ENCODE measurements around the gene FGF3. TPM values are rescaled to one million over a fixed set of nuclear protein-coding genes. Genes with fewer than 3 reads are reported as not detected.
A peak's percentile ranks its signal among the peaks of the same experiment; 100 is the strongest.

The FGF3 gene
- total RNA-seq, 1 donor from 2014 or later, result not detected

GRCh38 chr11:69866648-69867047 lies 47.4 kb upstream of the FGF3 start:
- H3K9me3 Mint-ChIP-seq (ENCODE audit: low read depth), result no peaks in the 10 kb centered on the region
- H3K27me3 Mint-ChIP-seq (ENCODE audit: low read depth), result peaks cover 29% of the 10 kb centered on the region
- DNase-seq (ENCODE audit: low spot score), result no peak
- H3K27ac Mint-ChIP-seq (ENCODE audit: unreplicated experiment), result no peak overlapping the region
- no peaks in the 10 kb centered on the region for H3K36me3 Mint-ChIP-seq (ENCODE audit: low read depth)
- H3K4me3 Mint-ChIP-seq (ENCODE audit: unreplicated experiment), result no peak overlapping the region
- no peak for TF ChIP-seq CTCF (IDR thresholded peaks at IDR 0.05)
- no peaks in the 10 kb centered on the region for H3K4me1 Mint-ChIP-seq (ENCODE audit: low read depth)

- Mint-ChIP-seq H3K36me3 (ENCODE audit: low read depth) (no peaks in the 10 kb centered on the region), H3K27me3 (ENCODE audit: low read depth) (peaks cover 37% of the 10 kb centered on the region), H3K4me3 (ENCODE audit: unreplicated experiment) (no peak overlapping the region), H3K4me1 (ENCODE audit: low read depth) (no peaks in the 10 kb centered on the region), H3K27ac (ENCODE audit: unreplicated experiment) (no peak overlapping the region), H3K9me3 (ENCODE audit: low read depth) (no peaks in the 10 kb centered on the region)
- DNase-seq (ENCODE audit: low spot score), result no peak
- no peak for TF ChIP-seq CTCF (IDR thresholded peaks at IDR 0.05)
Measured at GRCh38 chr11:69865707-69866106, 46.5 kb upstream of the FGF3 start.

- peak; percentile 85 for DNase-seq (ENCODE audit: low spot score)
- H3K36me3 Mint-ChIP-seq (ENCODE audit: low read depth), result no peaks in the 10 kb centered on the region
- H3K9me3 Mint-ChIP-seq (ENCODE audit: low read depth), result no peaks in the 10 kb centered on the region
- no peaks in the 10 kb centered on the region for H3K4me1 Mint-ChIP-seq (ENCODE audit: low read depth)
- peaks cover 38% of the 10 kb centered on the region for H3K27me3 Mint-ChIP-seq (ENCODE audit: low read depth)
- no peak overlapping the region for H3K4me3 Mint-ChIP-seq (ENCODE audit: unreplicated experiment)
- TF ChIP-seq CTCF (IDR thresholded peaks at IDR 0.05), result no peak
- peak overlapping the region; percentile 39 for H3K27ac Mint-ChIP-seq (ENCODE audit: unreplicated experiment)
Measured at GRCh38 chr11:69864686-69865661, 45.8 kb upstream of the FGF3 start.

- Mint-ChIP-seq H3K4me1 (ENCODE audit: low read depth) (no peaks in the 10 kb centered on the region), H3K27ac (ENCODE audit: unreplicated experiment) (no peak overlapping the region), H3K36me3 (ENCODE audit: low read depth) (no peaks in the 10 kb centered on the region), H3K9me3 (ENCODE audit: low read depth) (no peaks in the 10 kb centered on the region), H3K4me3 (ENCODE audit: unreplicated experiment) (no peak overlapping the region), H3K27me3 (ENCODE audit: low read depth) (peaks cover 40% of the 10 kb centered on the region)
- no peak for TF ChIP-seq CTCF (IDR thresholded peaks at IDR 0.05)
- no peak for DNase-seq (ENCODE audit: low spot score)
Measured at GRCh38 chr11:69863544-69864200, 44.5 kb upstream of the FGF3 start.

GRCh38 chr11:69862797-69863543 lies 43.8 kb upstream of the FGF3 start:
- H3K4me3 Mint-ChIP-seq (ENCODE audit: unreplicated experiment), result no peak overlapping the region
- no peaks in the 10 kb centered on the region for H3K36me3 Mint-ChIP-seq (ENCODE audit: low read depth)
- H3K27ac Mint-ChIP-seq (ENCODE audit: unreplicated experiment), result no peak overlapping the region
- DNase-seq (ENCODE audit: low spot score), result no peak
- TF ChIP-seq CTCF (IDR thresholded peaks at IDR 0.05), result no peak
- H3K9me3 Mint-ChIP-seq (ENCODE audit: low read depth), result peaks cover 3% of the 10 kb centered on the region
- H3K4me1 Mint-ChIP-seq (ENCODE audit: low read depth), result no peaks in the 10 kb centered on the region
- H3K27me3 Mint-ChIP-seq (ENCODE audit: low read depth), result peaks cover 40% of the 10 kb centered on the region
